Stimulated activated CD8-positive, alpha-beta memory T cell treated with anti-CD3 and anti-CD28 coated beads, Interleukin-15, amount 100 ng/mL, for 4 hours (primary cell): ENCODE measurements around the gene HPN.
"Not testable (repeated sequence)": the region's sequence is repeated elsewhere in the genome, so short reads cannot be mapped to it uniquely, and the experiment has no call there.

Source experiments
- DNase-seq, 2 donors: peaks; one replicate each; pipeline ENCODE4 v3.0.0-alpha.2; 2020; ENCODE audit warnings: low read depth in 2 of 2

The HPN gene

DNA sequence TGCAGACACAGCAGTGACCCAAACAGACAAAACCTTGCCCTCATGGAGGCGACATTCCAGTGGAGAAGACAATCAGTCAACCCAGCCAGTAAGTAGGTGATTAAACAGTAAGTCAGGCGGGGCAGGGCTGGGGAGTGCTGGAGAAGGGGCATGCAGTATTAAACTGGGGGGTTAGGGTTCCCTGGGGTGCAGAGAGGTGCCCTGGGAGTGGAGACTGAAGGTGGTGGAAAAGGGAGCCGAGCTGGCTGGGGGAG lies 42.9 kb downstream of the HPN start:
- DNase-seq = no peak

DNA sequence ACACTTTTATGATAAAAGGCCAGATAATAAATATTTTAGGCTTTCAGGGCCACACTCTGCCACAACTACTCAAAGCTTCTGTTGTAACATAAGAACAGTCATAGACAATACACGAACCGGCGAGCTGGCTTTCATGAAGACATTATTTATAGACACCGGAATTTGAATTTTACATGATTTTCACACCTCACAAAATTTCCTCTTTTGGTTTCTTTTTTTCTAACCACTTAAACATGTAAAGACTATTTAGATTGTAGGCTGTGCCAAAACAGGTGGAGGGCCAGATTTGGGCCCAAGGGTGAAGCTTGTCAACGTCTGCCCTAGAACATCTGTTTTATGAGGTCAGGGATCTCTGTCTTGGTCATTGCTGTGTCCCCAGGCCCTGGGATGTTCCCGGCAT lies 44.4 kb downstream of the HPN start:
- DNase-seq = no peak

DNA sequence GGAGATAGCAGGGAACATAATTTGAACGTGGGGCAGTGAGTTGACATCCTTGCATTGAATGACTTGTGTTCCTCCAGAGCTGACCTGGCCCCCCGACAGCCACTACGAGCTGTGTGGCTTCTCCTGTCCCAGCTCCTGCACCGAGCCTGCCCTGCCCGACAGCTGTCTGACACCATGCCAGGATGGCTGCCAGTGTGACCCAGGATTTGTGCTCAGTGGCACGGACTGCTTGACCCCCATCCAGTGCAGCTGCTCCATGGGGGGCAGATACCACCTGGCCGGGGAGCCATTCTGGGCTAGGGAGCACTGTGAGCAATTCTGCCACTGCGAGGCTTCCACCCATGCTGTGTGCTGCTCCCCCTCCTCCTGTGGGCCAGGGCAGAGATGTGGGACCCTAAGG lies 44.9 kb downstream of the HPN start:
- DNase-seq = no peak

DNA sequence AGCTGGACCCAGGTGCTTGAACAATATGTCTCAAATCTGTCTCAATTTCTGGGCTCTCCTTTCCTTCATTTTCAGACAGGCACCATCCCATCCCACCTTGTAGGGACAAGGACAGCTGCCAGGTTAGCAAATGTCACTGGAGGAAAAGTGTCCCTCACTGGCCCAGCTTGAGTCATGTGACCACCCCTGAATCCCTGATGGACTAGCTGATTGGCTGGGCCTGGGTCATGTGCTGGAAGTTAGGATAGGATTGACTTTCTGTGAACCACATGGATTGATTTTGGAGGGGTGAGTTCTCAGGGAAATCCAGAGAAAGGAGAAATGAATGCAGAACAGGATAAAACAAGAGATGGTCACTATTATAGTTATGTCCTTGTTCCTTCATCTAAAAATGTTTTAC lies 45.9 kb downstream of the HPN start:
- DNase-seq = no peak

- DNase-seq = no peak
Observed at GRCh38 chr19:35088131-35088913, 46.8 kb downstream of the HPN start.

DNA sequence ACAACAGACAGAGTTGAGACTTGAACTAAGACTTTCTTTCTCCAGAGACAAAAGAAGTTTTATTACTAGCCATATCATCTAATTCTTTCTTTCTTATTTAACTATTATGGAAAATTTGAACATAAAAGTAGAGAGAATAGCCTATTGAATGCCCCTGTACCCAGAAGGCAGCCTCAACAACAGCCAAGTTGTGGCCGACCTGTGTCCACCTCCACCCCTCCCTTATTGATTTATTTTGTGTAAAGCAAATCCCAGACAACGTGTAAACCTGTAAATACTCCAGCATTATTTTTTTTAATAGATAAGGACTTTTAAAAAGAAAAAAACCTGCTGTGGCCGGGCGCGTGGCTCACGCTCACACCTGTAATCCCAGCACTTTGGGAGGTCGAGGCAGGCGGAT lies 48.0 kb downstream of the HPN start:
- DNase-seq = no peak

DNA sequence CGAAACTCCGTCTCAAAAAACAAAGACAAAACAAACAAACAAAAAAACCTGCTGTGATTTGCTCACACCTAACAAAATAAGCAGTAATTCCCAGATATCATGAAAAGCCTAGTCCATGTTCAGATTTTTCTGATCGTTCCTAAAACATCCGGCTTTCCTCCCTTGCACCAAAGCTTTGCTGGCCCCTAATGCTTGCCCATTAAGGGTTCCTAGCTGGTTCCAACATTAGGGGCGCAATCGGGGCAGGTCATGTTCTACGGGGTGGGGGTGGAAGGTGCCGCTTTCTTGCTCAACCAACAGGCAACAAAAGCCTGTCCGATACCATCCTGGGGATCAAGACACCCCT lies 48.6 kb downstream of the HPN start:
- no peak for DNase-seq

DNA sequence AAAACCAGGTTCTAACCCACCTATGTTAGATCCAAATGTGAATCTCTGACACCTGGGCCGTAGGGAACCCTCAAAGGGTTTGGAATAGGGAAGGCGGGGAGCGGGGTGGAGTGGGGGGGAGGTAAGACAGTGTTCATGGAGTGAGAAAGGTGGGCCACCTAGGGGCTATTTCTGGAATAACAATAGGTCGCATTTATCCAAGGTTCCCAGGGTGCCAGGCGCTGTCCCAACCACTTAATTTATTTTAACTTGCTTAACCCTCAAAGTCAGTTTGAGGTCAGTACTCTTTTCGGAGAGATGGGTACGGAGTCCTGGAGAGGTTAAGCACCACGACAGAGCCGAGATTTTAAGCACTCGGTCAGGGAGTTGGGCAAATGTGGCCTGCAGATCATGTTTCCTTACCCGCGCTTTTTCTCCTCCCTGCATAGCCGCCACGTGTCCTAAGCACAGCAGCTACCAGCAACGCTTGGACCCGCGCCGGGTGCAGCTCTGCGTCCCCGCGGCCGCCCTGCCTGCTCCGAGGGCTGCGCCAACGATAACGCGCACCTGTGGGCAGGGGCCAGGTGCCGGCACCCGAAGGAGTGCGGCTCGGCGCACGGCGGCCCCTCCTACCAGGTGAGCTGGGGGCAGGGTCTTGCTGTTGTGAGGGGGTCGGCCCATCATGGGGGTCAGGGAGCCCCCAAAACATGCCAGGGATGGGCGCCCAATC lies 49.1 kb downstream of the HPN start:
- DNase-seq = no peak

DNA sequence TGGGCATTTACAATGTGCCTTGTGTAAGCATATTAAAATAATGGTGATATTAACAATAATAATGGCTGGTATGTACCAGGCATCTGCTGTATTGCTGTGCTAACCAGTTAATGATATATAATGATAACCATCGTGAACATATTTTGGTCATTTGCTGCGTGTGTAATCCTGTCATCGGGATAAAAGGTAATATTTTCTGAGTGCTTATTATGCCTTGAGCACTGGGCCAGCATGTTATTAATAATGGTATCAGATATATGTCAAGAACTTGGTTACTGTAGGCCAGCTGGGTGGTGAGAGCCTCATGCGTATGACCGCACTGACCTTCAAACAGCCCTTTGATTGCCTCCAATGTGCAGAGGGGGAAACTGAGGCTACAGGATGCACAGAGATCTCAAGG lies 51.9 kb downstream of the HPN start:
- no peak for DNase-seq

- DNase-seq = no peak
Observed at GRCh38 chr19:35093941-35094647, 52.6 kb downstream of the HPN start.

- no peak for DNase-seq
Observed at GRCh38 chr19:35094656-35095055, 53.1 kb downstream of the HPN start.

GRCh38 chr19:35095667-35096368 lies 54.3 kb downstream of the HPN start:
- DNase-seq = no peak

DNA sequence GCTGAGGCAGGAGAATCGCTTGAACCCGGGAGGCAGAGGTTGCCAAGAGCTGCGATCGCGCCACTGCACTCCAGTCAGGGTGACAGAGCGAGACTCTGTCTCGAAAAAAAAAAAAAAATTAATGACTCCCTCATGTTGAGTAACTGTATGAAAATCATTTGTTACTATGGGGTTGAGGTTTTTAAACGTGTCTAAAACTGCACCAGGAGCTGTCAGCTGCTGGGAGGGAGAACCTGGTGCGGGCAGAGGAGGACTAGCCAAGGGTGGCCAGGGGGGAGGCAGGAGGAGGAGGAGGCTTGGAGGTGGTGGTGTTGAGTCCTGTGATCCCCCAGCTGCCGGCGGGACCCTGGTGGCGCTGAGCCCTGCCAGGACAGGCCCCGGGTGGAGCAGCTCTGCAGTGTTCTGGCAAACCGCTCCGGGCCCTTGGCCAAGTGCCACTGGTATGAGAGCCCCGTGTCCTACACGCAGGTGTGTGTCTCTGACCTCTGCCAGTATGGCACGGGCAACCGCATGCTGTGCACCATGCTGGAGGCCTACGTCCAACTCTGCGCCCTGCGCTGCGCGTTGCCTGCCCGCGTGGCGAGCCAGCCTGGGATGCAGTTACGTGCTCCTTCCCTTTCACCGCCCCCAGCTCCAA lies 57.0 kb downstream of the HPN start:
- no peak for DNase-seq

GRCh38 chr19:35099155-35099896 lies 57.8 kb downstream of the HPN start:
- DNase-seq = no peak

DNA sequence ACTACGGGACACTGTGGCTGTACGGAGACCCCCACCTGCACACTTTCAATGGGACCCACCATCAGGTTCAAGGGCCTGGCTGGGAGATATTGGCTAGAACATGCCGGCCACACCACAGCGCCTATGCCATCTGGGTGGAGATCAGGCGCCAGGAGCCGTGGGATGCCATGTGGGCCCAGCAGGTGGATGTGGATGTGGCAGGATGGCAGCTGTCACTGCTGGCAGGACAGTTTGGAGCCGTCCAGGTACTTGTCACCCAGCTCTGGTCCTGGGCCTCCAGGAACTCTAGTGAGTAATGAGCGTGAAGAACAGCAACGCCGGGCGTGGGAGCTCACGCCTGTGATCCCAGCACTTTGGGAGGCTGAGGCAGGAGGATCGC lies 58.4 kb downstream of the HPN start:
- no peak for DNase-seq

- DNase-seq = no peak
Observed at GRCh38 chr19:35100588-35101533, 59.3 kb downstream of the HPN start.

- not testable (repeated sequence) for DNase-seq
Observed at GRCh38 chr19:35101949-35102348, 60.4 kb downstream of the HPN start.

- not testable (repeated sequence) for DNase-seq
Observed at GRCh38 chr19:35103614-35104013, 62.1 kb downstream of the HPN start.

DNA sequence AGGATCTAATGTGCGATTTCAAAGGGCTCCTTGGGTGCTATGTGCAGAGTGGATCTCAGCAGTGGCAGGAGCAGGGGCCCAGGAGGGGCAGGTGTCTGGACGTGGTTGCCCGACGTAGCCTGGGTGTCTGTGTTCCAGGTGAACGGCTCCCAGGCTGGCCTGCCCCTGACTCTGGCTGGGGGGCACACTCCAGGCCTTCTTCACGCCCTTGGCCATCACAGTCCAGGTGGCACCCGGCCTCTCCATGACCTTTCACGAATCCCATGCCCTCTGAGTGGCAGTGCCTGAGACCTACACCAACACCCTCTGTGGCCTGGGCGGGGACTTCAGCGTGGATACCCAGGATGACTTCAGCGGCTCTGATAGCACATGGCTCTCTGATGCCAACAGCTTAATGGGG lies 62.8 kb downstream of the HPN start:
- DNase-seq = no peak

DNA sequence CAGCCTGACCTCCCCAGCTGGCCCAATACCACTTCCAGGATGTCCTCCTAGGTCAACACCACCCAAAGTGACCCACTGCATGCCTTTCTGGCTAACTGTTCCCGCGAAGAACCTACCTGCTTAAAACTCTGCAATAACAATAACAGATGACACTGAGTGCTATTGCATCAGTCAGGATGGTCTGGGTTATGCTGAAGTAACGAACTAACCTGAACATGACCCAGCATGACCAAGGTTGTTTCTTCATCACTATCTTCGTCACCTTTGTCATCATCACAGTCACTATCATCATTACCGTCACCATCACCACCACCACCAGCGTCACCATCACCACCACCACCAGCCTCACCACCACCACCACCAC lies 63.5 kb downstream of the HPN start:
- DNase-seq = no peak
